GM19467 (cell line): Measurements from ENCODE around the gene ANP32E.

Experiments used
- ATAC-seq: cut with Tn5 transposase; IDR thresholded peaks from one replicate; pipeline ENCODE4 v1.9.1; 2021; ENCODE audit warnings: mild to moderate bottlenecking, moderate library complexity; ENCODE audit not compliant: unreplicated experiment

ANP32E gene

DNA sequence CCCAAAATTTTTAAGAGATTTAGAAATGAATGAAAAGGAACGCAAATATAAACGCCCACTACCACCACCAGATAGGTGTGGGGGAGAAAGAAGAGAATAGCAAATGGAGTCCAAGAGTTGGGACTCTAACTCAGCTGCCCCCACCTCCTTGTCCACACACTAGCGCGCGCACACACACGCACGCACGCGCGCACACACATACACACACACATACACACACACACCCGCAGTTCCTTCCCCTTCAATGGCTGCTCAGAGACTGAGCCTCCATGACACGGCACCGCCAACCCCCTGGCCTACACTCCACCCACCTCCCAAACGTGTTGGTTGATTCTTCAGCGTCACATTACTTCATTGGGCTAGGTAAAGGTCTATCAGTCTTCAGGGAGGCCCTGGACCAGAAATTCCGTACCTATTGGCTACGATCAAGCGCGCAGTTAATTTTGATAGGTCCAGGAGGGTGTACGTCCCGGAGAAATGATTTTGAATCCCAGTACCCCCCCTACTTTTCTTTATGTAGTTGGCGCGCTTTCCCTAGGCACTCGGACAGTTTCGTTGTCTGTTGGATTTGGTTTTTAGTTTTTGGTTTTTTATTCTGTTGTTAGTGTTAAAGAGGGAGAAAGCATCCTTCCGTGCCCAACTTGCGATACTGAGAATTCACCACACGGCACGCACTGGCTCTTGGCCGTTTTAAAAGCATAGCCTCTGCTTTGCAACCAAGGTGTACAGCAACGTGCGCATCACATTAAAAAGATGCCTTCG is at the start of gene ANP32E:
Gene ANP32E (minus strand): TSS at position 261 of the 762 bp plus-strand sequence. CDS start 326 bp downstream, outside the sequence.
- peak; percentile 83 for ATAC-seq

DNA sequence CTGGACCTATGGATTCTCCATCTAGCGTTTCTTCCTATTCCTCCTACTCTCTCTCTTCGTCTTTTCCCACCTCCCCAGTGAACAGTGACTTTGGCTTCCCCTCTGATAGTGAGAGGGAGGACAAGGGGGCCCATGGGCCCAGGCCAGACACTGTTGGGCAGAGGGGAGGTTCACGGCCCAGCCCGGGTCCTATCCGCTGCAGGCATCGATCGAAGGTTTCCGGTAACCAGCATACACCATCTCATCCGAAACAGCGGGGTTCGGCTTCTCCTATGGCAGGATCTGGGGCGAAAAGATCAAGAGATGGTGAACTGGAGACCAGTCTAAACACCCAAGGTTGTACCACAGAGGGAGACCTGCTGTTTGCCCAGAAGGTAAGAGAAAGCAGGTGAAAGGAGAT is 47.3 kb upstream of the ANP32E start:
- no peak for ATAC-seq

DNA sequence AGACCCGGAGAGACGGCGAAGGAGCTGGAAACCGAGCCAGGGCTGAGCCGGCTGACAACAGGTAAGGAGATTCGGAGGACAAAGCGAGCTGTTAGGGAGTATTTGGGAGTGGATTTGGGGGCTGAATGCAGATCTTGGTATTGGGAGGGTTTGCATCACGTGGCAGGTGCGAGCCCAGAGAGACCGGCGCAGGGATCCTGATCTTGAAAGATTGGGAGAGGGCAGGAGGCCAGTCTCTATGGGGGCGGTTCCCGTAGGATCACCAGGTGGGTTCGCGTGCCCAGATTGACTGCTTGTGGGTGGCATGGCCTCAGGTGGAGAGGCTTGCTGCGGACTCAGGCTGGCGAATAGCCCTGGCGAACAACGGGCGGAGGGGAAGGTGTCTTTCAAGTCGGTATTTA is 46.6 kb upstream of the ANP32E start:
- ATAC-seq, result no peak

DNA sequence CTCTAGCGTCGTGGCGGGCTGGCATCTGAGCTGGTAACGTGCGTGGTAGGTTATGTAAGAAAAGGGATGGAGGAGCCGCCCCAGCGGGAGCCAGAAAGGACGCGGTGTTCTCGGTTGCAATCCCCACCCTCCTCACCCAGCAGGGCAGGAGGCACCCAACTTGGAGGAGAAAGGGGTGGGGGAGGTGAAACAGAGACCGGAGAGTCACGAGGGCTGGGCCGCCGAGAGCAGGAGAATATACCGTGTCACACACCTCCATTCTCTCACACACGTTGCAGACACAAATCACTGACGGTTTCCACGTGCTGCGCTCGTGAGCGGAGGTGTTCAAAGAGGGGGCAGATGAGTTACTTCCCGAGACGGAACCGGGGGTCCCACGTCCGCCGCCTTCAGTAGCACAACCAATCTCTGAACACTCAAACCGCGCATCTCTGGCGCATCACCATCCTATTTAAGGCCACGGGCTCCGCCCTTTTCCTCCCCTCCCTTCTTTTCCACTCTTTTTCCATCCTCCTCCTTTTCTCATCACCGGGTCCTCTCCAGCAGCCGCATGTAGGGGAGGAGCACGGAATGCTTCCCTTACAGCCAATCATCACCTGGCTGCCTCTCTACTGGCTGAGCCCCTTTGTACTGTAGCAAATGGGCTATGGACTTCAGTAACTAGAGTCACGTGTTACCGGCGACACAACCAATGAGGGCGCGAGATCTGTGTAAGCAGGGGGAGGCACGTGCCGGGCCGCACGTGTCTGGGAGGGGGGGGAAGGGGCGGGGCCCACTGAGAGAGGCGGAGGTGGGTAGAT is 46.0 kb upstream of the ANP32E start, which contains the start of gene CIART:
Gene CIART (plus strand): TSS at position 797 of the 800 bp plus-strand sequence. CDS start 714 bp downstream, outside the sequence.
- ATAC-seq, result no peak

DNA sequence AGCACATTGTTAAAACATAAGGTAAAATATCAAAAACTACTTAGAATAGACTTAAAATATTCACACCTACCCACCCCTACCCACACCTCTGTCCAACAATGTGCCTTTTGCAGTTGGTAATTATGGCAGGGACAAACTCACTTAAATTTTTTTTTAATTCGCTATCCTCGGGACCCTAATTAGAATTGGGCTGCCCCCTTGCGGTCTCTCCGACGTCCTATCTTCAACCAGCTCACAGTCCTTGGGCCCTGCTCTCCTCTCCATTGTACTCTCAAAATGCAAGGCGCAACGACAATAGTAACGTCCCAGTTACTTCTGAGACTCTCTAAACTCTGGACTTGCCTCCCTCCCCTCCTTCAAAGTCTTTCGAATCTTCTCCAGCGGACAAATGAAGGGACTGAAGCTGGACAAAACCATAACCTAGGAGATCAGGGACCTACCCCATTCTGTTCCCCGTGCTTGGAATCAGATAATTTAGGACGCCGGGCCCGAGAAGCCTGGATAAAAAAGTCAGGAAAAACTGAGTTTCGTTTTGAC is 45.4 kb upstream of the ANP32E start:
- ATAC-seq, result no peak

DNA sequence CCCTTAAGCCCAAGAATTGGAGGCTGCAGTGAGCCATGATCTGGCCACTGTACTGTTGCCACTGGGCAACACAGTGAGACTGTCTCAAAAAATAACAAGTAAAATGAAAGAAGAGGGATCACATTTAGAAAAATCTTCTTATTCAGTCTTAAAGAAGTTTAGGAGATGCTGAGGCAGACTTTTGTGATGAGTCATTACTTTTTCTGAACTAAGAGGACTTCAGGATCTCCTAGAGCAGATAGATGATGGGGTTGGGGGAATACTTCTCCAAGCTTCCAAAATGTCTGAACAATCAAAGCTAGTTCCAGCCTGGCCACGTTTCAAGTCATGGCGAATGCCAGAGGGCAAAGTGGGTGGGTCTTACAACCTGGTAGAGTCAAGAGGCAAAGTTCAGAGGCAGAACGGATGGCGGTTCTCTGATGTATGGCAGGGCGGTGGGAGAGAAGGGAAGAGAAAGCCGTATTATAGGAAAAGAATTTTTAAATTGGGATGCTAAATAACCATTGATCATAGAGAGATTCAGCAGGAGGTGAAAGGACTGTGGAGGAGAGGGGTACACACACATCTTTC is 44.3 kb upstream of the ANP32E start:
- ATAC-seq, result no peak

DNA sequence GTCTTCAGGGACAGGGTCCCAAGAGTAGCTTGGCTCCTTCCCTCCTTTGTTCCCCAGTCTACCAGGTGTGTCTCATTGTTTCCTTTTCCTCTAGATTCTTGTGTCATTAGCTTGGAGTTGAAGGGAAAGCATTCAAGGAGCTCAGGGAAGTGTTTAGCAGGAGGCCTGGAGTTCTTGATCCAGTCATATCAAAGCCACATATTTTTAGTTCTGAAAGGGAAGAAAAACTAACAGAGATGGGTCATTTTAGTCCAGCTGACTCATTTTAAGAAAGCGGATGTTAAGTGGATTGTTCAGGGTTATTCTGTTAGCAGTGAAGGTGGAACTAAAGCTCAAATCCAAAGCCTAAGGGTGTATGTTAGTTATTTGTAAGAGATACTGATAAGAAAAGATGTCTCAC is 37.4 kb upstream of the ANP32E start:
- ATAC-seq, result no peak

DNA sequence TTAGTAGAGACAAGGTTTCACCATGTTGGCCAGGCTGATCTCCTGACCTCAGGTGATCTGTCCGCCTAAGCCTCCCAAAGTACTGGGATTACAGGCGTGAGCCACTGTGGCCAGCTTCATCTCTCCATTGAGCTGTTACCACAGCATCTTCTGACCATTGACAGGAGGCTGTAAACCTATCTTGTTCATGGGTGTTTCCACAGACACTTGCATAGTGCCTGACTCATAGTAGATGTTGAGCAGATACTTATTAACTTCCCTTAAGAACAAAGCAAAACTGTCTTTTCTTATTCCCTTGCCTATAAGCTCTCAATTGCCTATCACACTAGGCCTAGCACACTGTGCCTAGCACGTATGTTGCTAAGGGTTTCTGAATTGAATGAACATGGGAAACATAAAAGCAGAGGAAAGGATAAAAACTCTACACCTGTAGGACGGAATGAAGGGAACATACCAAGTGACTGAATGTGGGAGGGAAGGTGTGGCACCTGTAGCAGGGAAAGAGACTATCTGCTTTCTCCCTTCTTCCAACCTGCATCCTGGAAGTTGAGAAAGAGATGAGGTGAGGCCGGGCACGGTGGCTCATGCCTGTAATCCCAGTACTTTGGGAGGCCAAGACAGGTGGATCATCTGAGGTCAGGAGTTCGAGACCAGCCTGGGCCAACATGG is 35.5 kb upstream of the ANP32E start:
- ATAC-seq, result no peak

DNA sequence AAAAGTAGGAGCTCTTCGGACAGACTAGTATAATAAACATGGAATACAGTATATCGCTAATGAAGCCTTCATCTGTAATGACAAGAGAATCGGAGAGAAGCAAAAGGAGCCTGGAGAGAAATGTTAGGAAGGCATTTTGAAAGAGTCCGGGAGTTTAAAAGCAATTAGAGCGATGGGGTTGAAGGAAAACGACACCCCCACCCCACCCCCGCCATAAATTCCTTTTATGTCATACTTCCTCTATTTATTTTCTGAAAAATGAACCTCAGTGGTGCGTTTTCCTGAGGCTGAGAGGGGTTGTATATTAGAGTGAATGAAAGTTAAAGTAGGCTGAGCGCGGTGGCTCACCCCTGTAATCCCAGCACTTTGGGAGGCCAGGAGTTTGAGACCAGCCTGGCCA is 33.5 kb upstream of the ANP32E start:
- no peak for ATAC-seq

DNA sequence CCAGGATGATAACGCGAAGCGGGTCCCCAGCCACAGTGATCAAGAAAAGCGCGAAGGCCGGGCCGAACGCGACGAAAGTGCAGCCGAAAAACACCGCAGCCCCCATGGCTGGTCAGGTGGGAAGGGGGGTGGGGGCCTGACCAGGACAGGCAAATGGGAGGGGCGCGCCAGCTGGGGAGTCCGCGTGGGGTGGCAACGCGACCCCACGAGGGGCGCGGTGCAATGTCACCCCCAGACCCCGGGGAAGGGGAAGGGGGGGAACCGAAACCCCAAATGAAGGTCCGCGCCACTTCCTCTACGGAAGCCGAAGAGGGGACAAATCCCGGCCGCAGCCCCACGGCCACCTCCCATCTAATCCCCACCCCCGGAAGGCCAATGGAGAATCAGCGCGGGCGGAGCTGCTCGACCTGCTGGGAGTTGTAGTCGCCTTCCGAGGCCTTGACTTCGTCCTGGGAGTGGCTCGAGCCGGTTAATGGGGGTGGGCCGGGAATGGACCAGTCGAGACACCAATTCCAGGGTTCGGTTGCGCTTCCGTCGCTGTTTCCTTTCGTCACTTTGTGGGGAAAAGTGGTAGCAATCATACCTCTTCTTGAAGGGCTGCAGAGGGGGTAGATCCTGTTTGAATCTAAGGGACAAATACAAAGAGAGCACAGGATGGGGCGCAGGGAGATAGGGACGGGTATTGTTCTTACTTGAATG is 32.9 kb upstream of the ANP32E start, which contains the start of gene APH1A:
Gene APH1A (minus strand): TSS at position 312 of the 699 bp plus-strand sequence. CDS start 206 bp downstream, at position 106.
- ATAC-seq, result peak; percentile 87

DNA sequence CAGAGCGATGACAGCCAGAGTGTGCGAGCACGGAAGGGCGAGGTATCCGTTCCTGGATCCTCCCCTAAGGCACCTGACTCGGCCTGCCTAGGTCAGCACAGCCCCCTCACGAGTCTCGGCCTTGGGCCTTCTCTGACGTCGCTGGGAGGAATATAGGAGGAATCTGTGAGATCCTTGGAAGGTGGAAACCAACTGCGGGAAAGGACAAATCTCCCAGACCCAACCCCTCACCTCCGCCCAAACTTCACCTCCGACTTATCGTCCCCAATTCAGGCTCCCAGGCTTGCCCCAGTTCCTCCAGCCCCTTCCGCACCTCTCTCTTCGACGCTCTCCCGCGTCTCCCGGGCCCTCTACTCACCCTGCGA is 32.4 kb upstream of the ANP32E start:
- no peak for ATAC-seq

DNA sequence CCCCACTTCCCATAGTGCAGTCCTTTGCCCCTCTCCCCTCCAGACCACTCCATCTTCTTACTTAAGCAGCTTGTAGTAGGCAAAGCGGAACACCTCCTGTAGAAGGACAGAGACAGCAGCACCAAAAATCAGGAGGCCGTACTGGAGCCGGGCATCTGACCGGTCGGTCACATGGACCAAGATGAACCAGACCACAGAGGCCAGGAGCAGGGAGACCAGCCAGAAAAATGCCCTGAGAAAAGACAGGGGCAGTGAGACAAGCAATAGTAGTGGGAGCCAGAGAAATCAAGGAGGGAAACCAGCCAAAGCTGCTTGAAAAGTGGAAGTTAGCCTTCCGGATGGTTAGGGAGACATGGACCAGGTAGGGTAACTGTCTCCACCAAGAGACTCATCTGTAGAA is 32.0 kb upstream of the ANP32E start:
- ATAC-seq, result no peak

DNA sequence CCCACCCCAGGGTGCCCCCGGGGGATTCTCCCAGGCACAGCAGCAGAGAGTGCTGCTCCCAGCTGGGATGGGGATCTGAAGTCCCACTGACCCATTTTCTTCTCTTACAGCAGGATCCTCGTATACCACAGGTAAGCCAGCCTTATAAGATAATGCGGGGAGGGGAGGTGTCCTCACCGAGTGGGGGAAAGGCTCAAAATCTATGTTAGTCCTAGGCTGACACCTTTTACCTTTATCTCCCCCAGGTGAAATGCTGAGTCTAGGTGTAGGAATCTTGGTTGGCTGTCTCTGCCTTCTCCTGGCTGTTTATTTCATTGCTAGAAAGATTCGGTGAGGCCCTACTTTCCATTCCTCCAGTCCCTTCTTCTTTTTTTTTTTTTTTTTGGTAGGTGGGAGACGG is 27.6 kb upstream of the ANP32E start:
- ATAC-seq, result no peak

DNA sequence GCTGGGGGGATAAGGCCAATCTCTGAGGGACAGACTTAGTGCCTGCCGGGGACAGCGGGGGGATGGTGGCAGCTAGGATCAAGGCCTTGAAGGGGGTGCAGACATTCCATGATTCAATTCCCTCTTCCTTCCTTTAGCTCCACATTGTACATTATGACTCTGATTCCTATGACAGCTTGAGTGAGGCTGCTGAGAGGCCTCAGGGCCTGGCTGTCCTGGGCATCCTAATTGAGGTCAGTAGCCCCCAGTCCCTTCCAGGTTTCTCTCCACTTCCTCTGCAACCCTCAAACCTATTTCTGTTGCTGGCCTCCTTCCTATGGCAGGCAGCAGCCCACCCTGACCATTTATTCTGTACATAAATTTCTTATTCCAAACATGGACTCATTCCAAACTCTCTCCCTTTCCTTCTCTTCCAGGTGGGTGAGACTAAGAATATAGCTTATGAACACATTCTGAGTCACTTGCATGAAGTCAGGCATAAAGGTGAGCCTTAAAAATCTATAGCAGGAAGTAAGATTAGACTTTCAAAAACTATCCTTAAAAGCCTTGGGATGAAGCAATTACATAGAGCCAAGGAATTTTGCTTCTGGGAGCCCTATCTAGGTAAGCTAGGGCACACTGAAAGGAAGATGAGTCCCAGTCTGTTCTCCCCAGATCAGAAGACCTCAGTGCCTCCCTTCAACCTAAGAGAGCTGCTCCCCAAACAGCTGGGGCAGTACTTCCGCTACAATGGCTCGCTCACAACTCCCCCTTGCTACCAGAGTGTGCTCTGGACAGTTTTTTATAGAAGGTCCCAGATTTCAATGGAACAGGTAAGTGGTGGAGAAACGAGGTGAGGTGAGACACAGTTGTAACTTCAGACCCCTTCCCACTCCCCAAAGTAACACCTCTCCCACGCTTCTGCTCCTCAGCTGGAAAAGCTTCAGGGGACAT is 26.7 kb upstream of the ANP32E start:
- ATAC-seq, result no peak

DNA sequence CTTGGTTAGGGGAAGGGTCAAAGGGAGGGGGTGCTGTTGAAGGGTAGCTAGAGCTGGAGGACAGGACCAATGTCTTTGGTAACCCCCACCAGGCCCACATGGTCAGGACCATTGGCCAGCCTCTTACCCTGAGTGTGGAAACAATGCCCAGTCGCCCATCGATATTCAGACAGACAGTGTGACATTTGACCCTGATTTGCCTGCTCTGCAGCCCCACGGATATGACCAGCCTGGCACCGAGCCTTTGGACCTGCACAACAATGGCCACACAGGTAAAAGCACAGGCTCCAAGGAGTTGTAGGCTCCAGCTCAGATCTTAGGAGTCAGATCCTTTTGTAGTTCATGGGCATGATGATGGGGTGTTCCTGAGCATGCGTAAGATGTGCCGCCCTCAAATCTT is 25.5 kb upstream of the ANP32E start:
- ATAC-seq, result no peak

DNA sequence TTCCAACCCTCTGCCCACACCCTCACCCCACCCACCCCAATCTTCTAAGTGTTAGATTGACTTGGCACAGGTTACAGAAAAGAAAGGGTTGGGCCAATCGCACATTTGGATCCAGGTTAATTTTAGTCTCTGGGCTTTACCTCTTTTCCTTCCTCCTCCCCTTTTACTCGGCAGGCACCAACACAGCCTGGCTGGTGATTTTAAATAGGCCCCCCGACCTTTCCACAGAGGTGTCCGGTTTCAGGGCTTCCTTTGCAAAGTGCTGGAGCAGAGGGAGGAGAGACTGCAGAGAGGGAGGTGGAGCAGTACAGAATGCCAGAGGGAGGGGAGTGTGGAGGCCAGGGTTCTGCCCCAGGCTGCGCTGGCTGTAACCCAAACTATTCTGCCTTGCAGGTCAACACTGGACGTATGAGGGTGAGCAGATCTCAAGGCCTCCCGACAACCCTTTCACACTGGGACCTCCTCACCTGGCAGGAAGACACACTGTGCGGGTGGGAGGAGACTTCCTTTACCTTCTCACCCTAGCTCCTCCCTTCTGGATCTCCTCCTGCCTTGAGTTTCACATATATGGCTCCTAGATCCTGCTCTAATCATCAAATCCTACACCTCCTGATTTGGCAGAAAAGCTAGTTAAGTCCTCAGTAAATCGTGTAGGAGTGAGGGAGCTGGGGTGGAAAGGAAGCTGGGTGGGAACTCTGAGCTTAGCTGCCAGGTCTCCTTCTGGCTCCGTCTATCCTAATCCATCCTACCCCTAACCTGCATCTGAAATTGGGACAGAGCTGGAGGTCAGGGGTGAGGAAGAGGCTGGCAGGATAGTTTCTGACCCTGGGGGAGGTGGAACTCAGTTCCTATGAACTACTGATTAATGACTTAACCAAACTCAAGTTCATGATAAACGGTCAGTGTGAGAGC is 24.1 kb upstream of the ANP32E start:
- no peak for ATAC-seq

DNA sequence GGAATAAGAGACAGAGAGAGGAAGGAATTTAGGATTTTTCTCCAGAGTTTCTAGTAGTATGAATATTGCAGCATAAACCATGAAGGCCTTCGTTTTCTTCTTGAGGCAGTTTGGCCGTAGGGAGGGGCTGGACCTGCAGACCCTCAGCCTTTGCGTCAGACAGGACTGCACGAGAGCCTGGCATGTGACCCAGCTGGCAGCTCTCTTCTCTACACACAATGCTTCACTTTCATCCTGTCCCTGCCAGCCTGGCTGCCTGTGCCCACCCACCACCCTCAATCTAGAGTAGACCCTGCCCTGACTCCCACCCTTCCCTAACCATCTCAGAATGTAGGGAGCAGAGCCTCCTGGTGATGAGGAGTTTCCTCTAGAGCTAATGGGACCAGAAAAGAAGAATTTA is 23.3 kb upstream of the ANP32E start:
- ATAC-seq, result no peak
